ENCODE results near the gene COMMD4.
"Not testable (repeated sequence)": the region's sequence is repeated elsewhere in the genome, so short reads cannot be mapped to it uniquely, and the experiment has no call there.

GRCh38 chr15:75300026-75300425 is 35.8 kb upstream of the COMMD4 start:
- not testable (repeated sequence) for TF ChIP-seq CTCF (conservative IDR thresholded peaks at IDR 0.05 in 1 of 2, IDR thresholded peaks at IDR 0.05 in 1 of 2; ENCODE audit: low read depth in 1 of 2, low read length in 2 of 2); EZH2 (IDR thresholded peaks at IDR 0.05; ENCODE audit: low read length, missing control alignments)

All from fibroblast of lung (primary cell).